Measurements from ENCODE around the gene VWA5B1.
"Not testable (repeated sequence)": the region's sequence is repeated elsewhere in the genome, so short reads cannot be mapped to it uniquely, and the experiment has no call there.

The VWA5B1 gene

GRCh38 chr1:20280341-20280740, 10.3 kb upstream of the VWA5B1 start:
- no peak for DNase-seq

- DNase-seq, result no peak
Observed at GRCh38 chr1:20280906-20281305, 9.8 kb upstream of the VWA5B1 start.

GRCh38 chr1:20281801-20282200, 8.9 kb upstream of the VWA5B1 start:
- no peak for DNase-seq

- DNase-seq, result no peak
Observed at GRCh38 chr1:20282533-20282932, 8.1 kb upstream of the VWA5B1 start.

- no peak for DNase-seq
Observed at GRCh38 chr1:20284046-20284445, 6.6 kb upstream of the VWA5B1 start.

- no peak for DNase-seq
Observed at GRCh38 chr1:20284625-20285024, 6.0 kb upstream of the VWA5B1 start.

- no peak for DNase-seq
Observed at GRCh38 chr1:20285510-20285909, 5.2 kb upstream of the VWA5B1 start.

- DNase-seq, result not testable (repeated sequence)
Observed at GRCh38 chr1:20287696-20288095, 3.0 kb upstream of the VWA5B1 start.

GRCh38 chr1:20291645-20292084, 990 bp downstream of the VWA5B1 start:
- DNase-seq, result no peak

GRCh38 chr1:20298626-20299025, 8.0 kb downstream of the VWA5B1 start:
- DNase-seq, result no peak

- no peak for DNase-seq
Observed at GRCh38 chr1:20301463-20302107, 10.9 kb downstream of the VWA5B1 start.

- DNase-seq, result no peak
Observed at GRCh38 chr1:20302108-20302471, 11.4 kb downstream of the VWA5B1 start.

- DNase-seq, result no peak
Observed at GRCh38 chr1:20307026-20307425, 16.4 kb downstream of the VWA5B1 start.

- DNase-seq, result no peak
Observed at GRCh38 chr1:20308569-20308968, 17.9 kb downstream of the VWA5B1 start.

GRCh38 chr1:20311289-20311688, 20.6 kb downstream of the VWA5B1 start:
- DNase-seq, result no peak

- no peak for DNase-seq
Observed at GRCh38 chr1:20312310-20312709, 21.6 kb downstream of the VWA5B1 start.

GRCh38 chr1:20312818-20313217, 22.1 kb downstream of the VWA5B1 start:
- DNase-seq, result no peak

GRCh38 chr1:20317471-20317870, 26.8 kb downstream of the VWA5B1 start:
- no peak for DNase-seq

- DNase-seq, result no peak
Observed at GRCh38 chr1:20318521-20318920, 27.8 kb downstream of the VWA5B1 start.

GRCh38 chr1:20318971-20319370, 28.3 kb downstream of the VWA5B1 start:
- no peak for DNase-seq

GRCh38 chr1:20319456-20320220, 29.0 kb downstream of the VWA5B1 start:
- no peak for DNase-seq

- DNase-seq, result no peak
Observed at GRCh38 chr1:20320704-20321103, 30.0 kb downstream of the VWA5B1 start.

- DNase-seq, result no peak
Observed at GRCh38 chr1:20321573-20321972, 30.9 kb downstream of the VWA5B1 start.

GRCh38 chr1:20322081-20322824, 31.6 kb downstream of the VWA5B1 start:
- no peak for DNase-seq
